Measurements from ENCODE around the gene TTLL11.

- TF ChIP-seq CTCF (optimal IDR thresholded peaks at IDR 0.05 in 1 of 3, IDR thresholded peaks at IDR 0.05 in 1 of 3, conservative IDR thresholded peaks at IDR 0.05 in 1 of 3; ENCODE audit: extremely low read depth in 1 of 3, insufficient read depth in 2 of 3, low read length in 3 of 3) (no peak), EZH2 (IDR thresholded peaks at IDR 0.05; ENCODE audit: low read length) (no peak)
These were observed 118.7 kb downstream of the TTLL11 start for GRCh38 chr9:121974421-121974820.

Measured in keratinocyte (primary cell).